GM12878 (cell line): ENCODE measurements around the gene PPIF. TPM values are rescaled to one million over a fixed set of nuclear protein-coding genes. Genes with fewer than 3 reads are reported as not detected.

Experiments used
- ATF3 ChIP-seq: IDR thresholded peaks from 2 replicates; pipeline ENCODE4 v1.6.1; 2011; ENCODE audit warnings: low read depth, mild to moderate bottlenecking, low read length, moderate library complexity, borderline replicate concordance; ENCODE audit errors: extremely low read depth
- CBX5 ChIP-seq: sonication (generic); IDR thresholded peaks from 2 replicates; pipeline ENCODE4 v1.6.1; 2016; ENCODE audit warnings: low read depth, moderate library complexity, mild to moderate bottlenecking, inconsistent platforms
- CHD2 ChIP-seq: IDR thresholded peaks from 2 replicates; pipeline ENCODE4 v1.6.1; 2011; ENCODE audit warnings: low read depth, low read length, improper control_type of control experiment, borderline replicate concordance
- CHD4 ChIP-seq: fragments of 200-600 bp; sonication (generic); IDR thresholded peaks from 2 replicates; pipeline ENCODE4 v1.6.1; 2016; ENCODE audit warnings: mild to moderate bottlenecking
- CUX1 ChIP-seq: IDR thresholded peaks from 2 replicates; pipeline ENCODE4 v1.6.1; 2012; ENCODE audit warnings: improper control_type of control experiment, low read depth, low read length; ENCODE audit not compliant: insufficient replicate concordance
- MEF2B ChIP-seq: fragments of 450-650 bp; IDR thresholded peaks from 2 replicates; pipeline ENCODE4 v1.6.1; 2018; ENCODE audit warnings: mild to moderate bottlenecking, moderate library complexity; ENCODE audit not compliant: partially characterized antibody, poor library complexity, severe bottlenecking
- NFYB ChIP-seq: IDR thresholded peaks from 2 replicates; pipeline ENCODE4 v1.6.1; 2011; ENCODE audit warnings: low read depth, mild to moderate bottlenecking, low read length, improper control_type of control experiment, moderate library complexity; ENCODE audit not compliant: insufficient read depth
- NKRF ChIP-seq: fragments of 450-650 bp; conservative IDR thresholded peaks from 2 replicates; pipeline ENCODE4 v1.6.1; 2017; ENCODE audit warnings: mild to moderate bottlenecking, moderate library complexity
- NR2F1 ChIP-seq: fragments of 450-650 bp; conservative IDR thresholded peaks from 2 replicates; pipeline ENCODE4 v1.6.1; 2017; ENCODE audit warnings: mild to moderate bottlenecking
- PAX5 ChIP-seq: IDR thresholded peaks from 2 replicates; pipeline ENCODE4 v1.6.1; 2011; ENCODE audit warnings: low read depth, low read length, borderline replicate concordance
- POLR2A ChIP-seq: IDR thresholded peaks from 2 replicates; pipeline ENCODE4 v1.6.1; 2011; ENCODE audit warnings: low read depth, mild to moderate bottlenecking, low read length
- REST ChIP-seq: IDR thresholded peaks from 2 replicates; pipeline ENCODE4 v1.6.1; 2012; ENCODE audit warnings: mild to moderate bottlenecking, low read depth, low read length
- RUNX3 ChIP-seq: IDR thresholded peaks from 2 replicates; pipeline ENCODE4 v1.6.1; 2012; ENCODE audit warnings: low read length, inconsistent platforms
- SPI1 ChIP-seq: IDR thresholded peaks from 2 replicates; pipeline ENCODE4 v1.6.1; 2011; ENCODE audit warnings: low read depth, mild to moderate bottlenecking, low read length, moderate library complexity, borderline replicate concordance; ENCODE audit not compliant: insufficient read depth
- SREBF1 ChIP-seq: IDR thresholded peaks from 2 replicates; pipeline ENCODE4 v1.6.1; 2012; ENCODE audit warnings: mild to moderate bottlenecking, low read length
- ZNF207 ChIP-seq: fragments of 450-650 bp; IDR thresholded peaks from 2 replicates; pipeline ENCODE4 v1.6.1; 2014; ENCODE audit warnings: antibody characterized with exemption, mild to moderate bottlenecking, borderline replicate concordance
- ZNF384 ChIP-seq: IDR thresholded peaks from 2 replicates; pipeline ENCODE4 v1.6.1; 2012; ENCODE audit warnings: low read depth, mild to moderate bottlenecking, low read length, improper control_type of control experiment, borderline replicate concordance
- polyA plus RNA-seq, 11 experiments: library from polyadenylated mRNA; depleted of rRNA in 4 of 11; unstranded in 6 of 11; stranded (reverse) in 5 of 11; fragments of >200 nt; fragmentation: Nextera tagmentation in 4 of 11; fragmentation: Illumina TruSeq in 1 of 11; extraction: Ambion mirVana in 4 of 11; extraction: Trizol in 1 of 11; gene quantifications; 1 replicate in 1 of 11; 2 replicates in 10 of 11; pipeline versions ENCODE4 v1.2.1 to v1.2.3, GENCODE V29; 2011 to 2016; ENCODE audit warnings: inconsistent platforms in 2 of 11, missing spikeins in 2 of 11, low read depth in 1 of 11
- total RNA-seq, 4 experiments: library from RNA; depleted of rRNA in 3 of 4; stranded (reverse); fragments of >200 nt in 3 of 4; fragmentation: Illumina TruSeq in 1 of 4; extraction: Trizol in 1 of 4; gene quantifications; 2 replicates each; pipeline versions ENCODE4 v1.2.1 to v1.2.3, GENCODE V29; 2013 to 2021

Gene PPIF
- total and polyA plus RNA-seq, 10 of the 15 experiments (the other 5 are each of a cell fraction or from before 2014, with no cell fraction given) = 28.8 to 180 (median 128) TPM

- TF ChIP-seq NKRF = peak; percentile 46
- 0 out of 2 replicates have a peak, but pooled peaks have one; percentile 22 for TF ChIP-seq ZNF207
- peak; percentile 69 for TF ChIP-seq MEF2B
- peak; percentile 71 for TF ChIP-seq POLR2A
- TF ChIP-seq NR2F1 = peak; percentile 41; the same call in 1 of the 2 replicates
- TF ChIP-seq ZNF384 = no peak
- no peak for TF ChIP-seq CBX5
- TF ChIP-seq PAX5 = peak; percentile 41; the same call in 1 of the 2 replicates
- no peak for TF ChIP-seq ATF3
- TF ChIP-seq REST = no peak
- TF ChIP-seq CHD2 = peak; percentile 31; the same call in 1 of the 2 replicates
- peak; percentile 83 for TF ChIP-seq RUNX3
- TF ChIP-seq NFYB = no peak
- TF ChIP-seq SREBF1 = no peak
- TF ChIP-seq SPI1 = 0 out of 2 replicates have a peak, but pooled peaks have one; percentile 15
- TF ChIP-seq CHD4 = no peak
- TF ChIP-seq CUX1 = no peak
These were observed 798 bp downstream of the PPIF start (continued) for GRCh38 chr10:79347894-79348639.
